Right lobe of liver (tissue), 4 donors: ENCODE measurements around the gene CDH4.

Experiments
- CTCF ChIP-seq, 4 donors: fragments of 200-600 bp in 3 of 4; fragments of 450-650 bp in 1 of 4; IDR thresholded peaks; one replicate each; pipeline versions ENCODE4 v1.5.1 to v1.8.0; 2016 to 2022; ENCODE audit warnings: antibody characterized with exemption in 4 of 4, mild to moderate bottlenecking in 2 of 4
- POLR2A ChIP-seq: fragments of 450-650 bp; IDR thresholded peaks from one replicate; pipeline ENCODE4 v1.6.1; 2017; ENCODE audit warnings: antibody characterized with exemption, mild to moderate bottlenecking
- donor health status: DM: no; HTN: no; CAD: no.
- donor health status: DM: no; HTN: no; CAD: no.
- donor health status: DM: no; HTN: yes; CAD: no.

- TF ChIP-seq CTCF (IDR thresholded peaks at IDR 0.05) (no peak), POLR2A (no peak)
These were observed 32.7 kb downstream of the CDH4 start for GRCh38 chr20:61284752-61285151.
